H9 (cell line): ENCODE data around the gene MED13L. TPM values are rescaled to one million over a fixed set of nuclear protein-coding genes. Genes with fewer than 3 reads are reported as not detected.

Source experiments
- DNase-seq: peaks from one replicate; pipeline ENCODE4 v3.0.0-alpha.2; 2017
- H2AFZ ChIP-seq: one replicate; pipeline ENCODE4 v1.6.1; 2013; ENCODE audit warnings: mild to moderate bottlenecking, low read length, control low read depth, moderate library complexity
- H2AK5ac ChIP-seq: 2 replicates; pipeline ENCODE4 v1.6.1; 2013; ENCODE audit warnings: low read length, control low read depth, mixed read lengths; ENCODE audit not compliant: insufficient read length
- H2BK120ac ChIP-seq: one replicate; pipeline ENCODE4 v1.6.1; 2013; ENCODE audit warnings: low read depth, mild to moderate bottlenecking, low read length, control low read depth, inconsistent platforms; ENCODE audit not compliant: poor library complexity, severe bottlenecking
- H2BK12ac ChIP-seq: 2 replicates; pipeline ENCODE4 v1.6.1; 2013; ENCODE audit warnings: low read length, control low read depth, mixed read lengths, low read depth; ENCODE audit not compliant: insufficient read length
- H2BK15ac ChIP-seq: 2 replicates; pipeline ENCODE4 v1.6.1; 2013; ENCODE audit warnings: low read depth, low read length, control low read depth
- H2BK20ac ChIP-seq: one replicate; pipeline ENCODE4 v1.6.1; 2013; ENCODE audit warnings: low read depth, mild to moderate bottlenecking, low read length, control low read depth, inconsistent platforms; ENCODE audit not compliant: poor library complexity, severe bottlenecking
- H2BK5ac ChIP-seq: 2 replicates; pipeline ENCODE4 v1.6.1; 2013; ENCODE audit warnings: low read length, control low read depth, mixed read lengths; ENCODE audit not compliant: insufficient read length
- H3K14ac ChIP-seq: 2 replicates; pipeline ENCODE4 v1.6.1; 2013; ENCODE audit warnings: low read length, control low read depth; ENCODE audit not compliant: insufficient read depth
- H3K18ac ChIP-seq: 2 replicates; pipeline ENCODE4 v1.6.1; 2013; ENCODE audit warnings: low read depth, mild to moderate bottlenecking, mixed read lengths, low read length, control low read depth; ENCODE audit not compliant: insufficient read length
- H3K23ac ChIP-seq: 2 replicates; pipeline ENCODE4 v1.6.1; 2013; ENCODE audit warnings: low read length, control low read depth, mixed read lengths, low read depth; ENCODE audit not compliant: insufficient read length
- H3K23me2 ChIP-seq: 2 replicates; pipeline ENCODE4 v1.6.1; 2013; ENCODE audit warnings: low read depth, mild to moderate bottlenecking, mixed read lengths, low read length, control low read depth; ENCODE audit not compliant: insufficient read length, poor library complexity, severe bottlenecking
- H3K27ac ChIP-seq: 2 replicates; pipeline ENCODE4 v1.5.1; 2013; ENCODE audit warnings: low read length, control low read depth, mixed read lengths, low read depth; ENCODE audit not compliant: insufficient read length
- H3K27me3 ChIP-seq: 2 replicates; pipeline ENCODE4 v1.6.1; 2013; ENCODE audit warnings: low read length, control low read depth, inconsistent platforms; ENCODE audit not compliant: insufficient read depth
- H3K4ac ChIP-seq: 2 replicates; pipeline ENCODE4 v1.6.1; 2013; ENCODE audit warnings: low read depth, mild to moderate bottlenecking, control low read depth, inconsistent platforms, low read length, moderate library complexity
- H3K4me1 ChIP-seq: 2 replicates; pipeline ENCODE4 v1.6.1; 2013; ENCODE audit warnings: low read length, control low read depth, inconsistent platforms; ENCODE audit not compliant: insufficient read depth
- H3K4me2 ChIP-seq: 2 replicates; pipeline ENCODE4 v1.6.1; 2013; ENCODE audit warnings: low read length, control low read depth, mixed read lengths; ENCODE audit not compliant: insufficient read length, insufficient read depth
- H3K56ac ChIP-seq: 2 replicates; pipeline ENCODE4 v1.6.1; 2013; ENCODE audit warnings: low read depth, mild to moderate bottlenecking, mixed read lengths, low read length, control low read depth; ENCODE audit not compliant: insufficient read length
- H3K79me1 ChIP-seq: 2 replicates; pipeline ENCODE4 v1.6.1; 2013; ENCODE audit warnings: low read depth, mild to moderate bottlenecking, moderate library complexity, low read length, control low read depth, inconsistent platforms; ENCODE audit not compliant: insufficient read depth, poor library complexity, severe bottlenecking
- H3K79me2 ChIP-seq: 2 replicates; pipeline ENCODE4 v1.6.1; 2013; ENCODE audit warnings: low read length, control low read depth, inconsistent platforms; ENCODE audit not compliant: insufficient read depth
- H3K9ac ChIP-seq: 2 replicates; pipeline ENCODE4 v1.6.1; 2013; ENCODE audit warnings: low read length, control low read depth, mixed read lengths; ENCODE audit not compliant: insufficient read length; ENCODE audit errors: extremely low read depth
- H3K9me3 ChIP-seq: one replicate; pipeline ENCODE4 v1.6.1; 2013; ENCODE audit warnings: low read depth, low read length, inconsistent platforms; ENCODE audit not compliant: control insufficient read depth
- H3T11ph ChIP-seq: one replicate; pipeline ENCODE4 v1.6.1; 2013; ENCODE audit warnings: mild to moderate bottlenecking, low read length, control low read depth, inconsistent platforms
- H4K20me1 ChIP-seq: one replicate; pipeline ENCODE4 v1.6.1; 2013; ENCODE audit not compliant: control insufficient read depth, insufficient read length, insufficient read depth
- H4K5ac ChIP-seq: 2 replicates; pipeline ENCODE4 v1.6.1; 2013; ENCODE audit warnings: low read depth, mild to moderate bottlenecking, mixed read lengths, low read length, control low read depth; ENCODE audit not compliant: insufficient read length
- H4K8ac ChIP-seq: replicated peaks from 2 replicates; pipeline ENCODE4 v1.6.1; 2013; ENCODE audit warnings: low read length, control low read depth, mixed read lengths, low read depth; ENCODE audit not compliant: insufficient read length
- H4K91ac ChIP-seq: 2 replicates; pipeline ENCODE4 v1.6.1; 2013; ENCODE audit warnings: low read depth, mild to moderate bottlenecking, moderate library complexity, mixed read lengths, low read length, control low read depth; ENCODE audit not compliant: insufficient read length
- H3K27ac Mint-ChIP-seq, 3 experiments: 2 replicates in 2 of 3; 3 replicates in 1 of 3; pipeline ENCODE4 v1.8.0; 2020 to 2021; ENCODE audit warnings: mixed read lengths in 3 of 3, mild to moderate bottlenecking in 1 of 3, moderate library complexity in 1 of 3
- H3K27me3 Mint-ChIP-seq: 2 replicates; pipeline ENCODE4 v1.8.0; 2021; ENCODE audit warnings: low read depth, mild to moderate bottlenecking, moderate library complexity, mixed read lengths
- H3K36me3 Mint-ChIP-seq, 3 experiments: 2 replicates in 2 of 3; 3 replicates in 1 of 3; pipeline ENCODE4 v1.8.0; 2020 to 2021; ENCODE audit warnings: low read depth in 3 of 3, mixed read lengths in 3 of 3; ENCODE audit not compliant: insufficient read depth in 1 of 3
- H3K4me1 Mint-ChIP-seq, 2 experiments: 2 replicates each; pipeline ENCODE4 v1.8.0; 2020; ENCODE audit warnings: mixed read lengths in 2 of 2
- H3K4me3 Mint-ChIP-seq, 2 experiments: 2 replicates in 1 of 2; 3 replicates in 1 of 2; pipeline ENCODE4 v1.8.0; 2020 to 2021; ENCODE audit warnings: mild to moderate bottlenecking in 2 of 2, mixed read lengths in 2 of 2, moderate library complexity in 1 of 2
- H3K9me3 Mint-ChIP-seq, 2 experiments: 2 replicates in 1 of 2; 3 replicates in 1 of 2; pipeline ENCODE4 v1.8.0; 2020; ENCODE audit warnings: mild to moderate bottlenecking in 2 of 2, mixed read lengths in 2 of 2, moderate library complexity in 1 of 2
- CTCF ChIP-seq: fragments of 200-600 bp; sonication (generic); conservative IDR thresholded peaks from 3 replicates; pipeline ENCODE4 v1.8.0; 2021; ENCODE audit warnings: antibody characterized with exemption, mild to moderate bottlenecking
- WGBS: extraction: QIAGEN DNeasy Blood & Tissue Kit; methylation state at CpG from one replicate; pipeline ENCODE4 v1.1.7; 2013; ENCODE audit warnings: missing lambda C conversion rate, low lambda C conversion rate, mixed read lengths; ENCODE audit not compliant: insufficient read length; ENCODE audit errors: extremely low coverage; 5-methylcytosine and 5-hydroxymethylcytosine counted together
- total RNA-seq: library from RNA; stranded (reverse); gene quantifications from 2 replicates; pipeline ENCODE4 v1.2.1, GENCODE V29; 2021

The MED13L gene
- total RNA-seq, 1 experiment from 2014 or later = 52.4 TPM

- no peaks in the 10 kb centered on the region; the same call in none of the 2 replicates for H3K27me3 Mint-ChIP-seq
Measured at GRCh38 chr12:115946092-115946491, 331.4 kb downstream of the MED13L start.

More at GRCh38 chr12:115946092-115946491, 331.4 kb downstream of the MED13L start:
- Mint-ChIP-seq H3K36me3 (peaks cover 0 to 10% (median 0%) of the 10 kb centered on the region in 3 experiments; a peak in 1 of 7 replicates), H3K4me1 (peaks cover 8 to 18% of the 10 kb centered on the region in 2 experiments), H3K9me3 (no peaks in the 10 kb centered on the region), H3K4me3 (no peak overlapping the region), H3K27ac (no peak overlapping the region)
- H2BK120ac ChIP-seq = no peak overlapping the region
- no peak overlapping the region for H4K5ac ChIP-seq
- H3K4me2 ChIP-seq = no peak overlapping the region
- no CpG with 5 or more reads among the region's 6 CpGs for WGBS
- no peak overlapping the region for H4K8ac ChIP-seq
- no peaks in the 10 kb centered on the region for H3K79me2 ChIP-seq
- H3K79me1 ChIP-seq = no peaks in the 10 kb centered on the region
- no peak overlapping the region for H2BK5ac ChIP-seq
- H2AFZ ChIP-seq = no peak overlapping the region
- H3K4ac ChIP-seq = no peak overlapping the region
- TF ChIP-seq CTCF = no peak
- H2BK12ac ChIP-seq = no peak overlapping the region
- H3K56ac ChIP-seq = no peak overlapping the region
- no peak overlapping the region for H2BK15ac ChIP-seq
- H3K27ac ChIP-seq = no peak overlapping the region
- no peaks in the 10 kb centered on the region for H3K23me2 ChIP-seq
- H3K18ac ChIP-seq = no peak overlapping the region
- H3K9ac ChIP-seq = no peak overlapping the region
- no peak overlapping the region for H4K91ac ChIP-seq
- no peak overlapping the region for H3T11ph ChIP-seq
- no peaks in the 10 kb centered on the region; the same call in 1 of the 2 replicates for H3K4me1 ChIP-seq
- no peak for DNase-seq
- H4K20me1 ChIP-seq = no peaks in the 10 kb centered on the region
- no peaks in the 10 kb centered on the region for H3K9me3 ChIP-seq
- no peaks in the 10 kb centered on the region for H3K27me3 ChIP-seq
- H3K23ac ChIP-seq = no peak overlapping the region
- H2AK5ac ChIP-seq = no peak overlapping the region
- no peak overlapping the region for H2BK20ac ChIP-seq
- no peak overlapping the region for H3K14ac ChIP-seq
